ENCODE data around the gene TRIM33. TPM values are rescaled to one million over a fixed set of nuclear protein-coding genes. Genes with fewer than 3 reads are reported as not detected.
"Not testable (repeated sequence)": the region's sequence is repeated elsewhere in the genome, so short reads cannot be mapped to it uniquely, and the experiment has no call there.

The TRIM33 gene
- total and polyA plus RNA-seq, 2 donors (not counting 1 experiment from before 2014, with no cell fraction given), result 13.7 to 61.0 TPM

- no peak overlapping the region for H3K27ac ChIP-seq (ENCODE audit: low read length in 2 of 2)
- Mint-ChIP-seq H3K4me1 (no peaks in the 10 kb centered on the region), H3K27me3 (peaks cover 11% of the 10 kb centered on the region), H3K4me3 (no peak overlapping the region), H3K9me3 (ENCODE audit: insufficient read depth) (peaks cover 4% of the 10 kb centered on the region), H3K27ac (no peak overlapping the region)
- H3K4me3 ChIP-seq (ENCODE audit: control extremely low read depth in 1 of 5, extremely low read depth in 1 of 5, insufficient read depth in 1 of 5, low read depth in 2 of 5, low read length in 4 of 5), result no peak overlapping the region
- POLR2A ChIA-PET, result no interaction called here
- intact Hi-C loops (cut with micrococcal nuclease), result no loop called here
- WGBS (ENCODE audit: insufficient coverage), result 95% methylated on average over 2 of the region's 2 CpGs
- no peak overlapping the region for H2AFZ ChIP-seq (ENCODE audit: insufficient read depth, low read depth, low read length, poor library complexity, severe bottlenecking)
- H3K9me3 ChIP-seq (ENCODE audit: control extremely low read depth in 1 of 3, control insufficient read depth in 2 of 3, insufficient read depth in 1 of 3, low read length in 2 of 3), result peaks cover 2 to 28% (median 17%) of the 10 kb centered on the region in 3 donors
- DNase-seq (no peak), ATAC-seq (ENCODE audit: low read depth) (no peak)
- no peaks in the 10 kb centered on the region for H3K27me3 ChIP-seq (replicated peaks in 1 of 4; ENCODE audit: control extremely low read depth in 1 of 4, control insufficient read depth in 3 of 4, insufficient read depth in 4 of 4, low read length in 3 of 4)
- no peaks in the 10 kb centered on the region for H3K4me1 ChIP-seq (ENCODE audit: control insufficient read depth in 2 of 2, insufficient read depth in 2 of 2, low read length in 2 of 2)
- H4K20me1 ChIP-seq (ENCODE audit: control insufficient read depth, insufficient read depth, low read length, poor library complexity, severe bottlenecking), result no peaks in the 10 kb centered on the region
- no peak overlapping the region for H3K4me2 ChIP-seq (replicated peaks; ENCODE audit: low read depth, low read length, poor library complexity, severe bottlenecking)
- H3K36me3 ChIP-seq (replicated peaks in 1 of 2; ENCODE audit: control extremely low read depth in 1 of 2, control insufficient read depth in 1 of 2, extremely low read depth in 1 of 2, insufficient read depth in 2 of 2, low read length in 1 of 2), result no peaks in the 10 kb centered on the region
- no peak overlapping the region for H3K9ac ChIP-seq (ENCODE audit: low read length)
- H3K79me2 ChIP-seq (ENCODE audit: control insufficient read depth, insufficient read depth, low read length), result no peaks in the 10 kb centered on the region
- TF ChIP-seq, protein P1, sequence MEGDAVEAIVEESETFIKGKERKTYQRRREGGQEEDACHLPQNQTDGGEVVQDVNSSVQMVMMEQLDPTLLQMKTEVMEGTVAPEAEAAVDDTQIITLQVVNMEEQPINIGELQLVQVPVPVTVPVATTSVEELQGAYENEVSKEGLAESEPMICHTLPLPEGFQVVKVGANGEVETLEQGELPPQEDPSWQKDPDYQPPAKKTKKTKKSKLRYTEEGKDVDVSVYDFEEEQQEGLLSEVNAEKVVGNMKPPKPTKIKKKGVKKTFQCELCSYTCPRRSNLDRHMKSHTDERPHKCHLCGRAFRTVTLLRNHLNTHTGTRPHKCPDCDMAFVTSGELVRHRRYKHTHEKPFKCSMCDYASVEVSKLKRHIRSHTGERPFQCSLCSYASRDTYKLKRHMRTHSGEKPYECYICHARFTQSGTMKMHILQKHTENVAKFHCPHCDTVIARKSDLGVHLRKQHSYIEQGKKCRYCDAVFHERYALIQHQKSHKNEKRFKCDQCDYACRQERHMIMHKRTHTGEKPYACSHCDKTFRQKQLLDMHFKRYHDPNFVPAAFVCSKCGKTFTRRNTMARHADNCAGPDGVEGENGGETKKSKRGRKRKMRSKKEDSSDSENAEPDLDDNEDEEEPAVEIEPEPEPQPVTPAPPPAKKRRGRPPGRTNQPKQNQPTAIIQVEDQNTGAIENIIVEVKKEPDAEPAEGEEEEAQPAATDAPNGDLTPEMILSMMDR (IDR thresholded peaks at IDR 0.05), result peak; percentile 7
- TF ChIP-seq EZH2 (IDR thresholded peaks at IDR 0.05; ENCODE audit: borderline replicate concordance, insufficient read depth, low read depth, low read length, poor library complexity, severe bottlenecking), result no peak
- CTCF ChIA-PET, result no interaction called here
Measured at GRCh38 chr1:114367810-114368209, 143.2 kb downstream of the TRIM33 start.

GRCh38 chr1:114363230-114363629, 147.8 kb downstream of the TRIM33 start:
- H3K27ac ChIP-seq (ENCODE audit: low read length in 2 of 2); H3K79me2 ChIP-seq (ENCODE audit: control insufficient read depth, insufficient read depth, low read length); H3K27me3 Mint-ChIP-seq; DNase-seq; POLR2A ChIA-PET; H2AFZ ChIP-seq (ENCODE audit: insufficient read depth, low read depth, low read length, poor library complexity, severe bottlenecking); H3K4me2 ChIP-seq (replicated peaks; ENCODE audit: low read depth, low read length, poor library complexity, severe bottlenecking); H3K36me3 ChIP-seq (replicated peaks in 1 of 2; ENCODE audit: control extremely low read depth in 1 of 2, control insufficient read depth in 1 of 2, extremely low read depth in 1 of 2, insufficient read depth in 2 of 2, low read length in 1 of 2); H3K4me1 Mint-ChIP-seq; H3K27ac Mint-ChIP-seq; H3K27me3 ChIP-seq (replicated peaks in 1 of 4; ENCODE audit: control extremely low read depth in 1 of 4, control insufficient read depth in 3 of 4, insufficient read depth in 4 of 4, low read length in 3 of 4); intact Hi-C loops (cut with micrococcal nuclease); H3K4me3 ChIP-seq (ENCODE audit: control extremely low read depth in 1 of 5, extremely low read depth in 1 of 5, insufficient read depth in 1 of 5, low read depth in 2 of 5, low read length in 4 of 5); H4K20me1 ChIP-seq (ENCODE audit: control insufficient read depth, insufficient read depth, low read length, poor library complexity, severe bottlenecking); H3K4me1 ChIP-seq (ENCODE audit: control insufficient read depth in 2 of 2, insufficient read depth in 2 of 2, low read length in 2 of 2); H3K4me3 Mint-ChIP-seq; H3K9ac ChIP-seq (ENCODE audit: low read length); ATAC-seq (ENCODE audit: low read depth): not testable (repeated sequence)
- peaks cover 8 to 41% (median 30%) of the 10 kb centered on the region in 3 donors for H3K9me3 ChIP-seq (ENCODE audit: control extremely low read depth in 1 of 3, control insufficient read depth in 2 of 3, insufficient read depth in 1 of 3, low read length in 2 of 3)
- CTCF ChIA-PET, result interaction anchor here (1.2 kb wide), 1 partner anchor 16 kb away, joined by 3 read pairs; no protein-coding TSS in a partner anchor
- WGBS (ENCODE audit: insufficient coverage), result no CpG with 5 or more reads among the region's 2 CpGs
- peaks cover 12% of the 10 kb centered on the region for H3K9me3 Mint-ChIP-seq (ENCODE audit: insufficient read depth)

All from B cell (primary cell).